Measurements from ENCODE around the gene ATG2A.

The ATG2A gene

GRCh38 chr11:64924910-64925284, 7.9 kb upstream of the ATG2A start:
- no peak for DNase-seq (ENCODE audit: low spot score)

GRCh38 chr11:64923944-64924909, 7.2 kb upstream of the ATG2A start, which contains the start of gene PPP2R5B:
PPP2R5B (plus strand) TSS chr11:64924689; CDS start chr11:64925735, 1,046 bp downstream.
- DNase-seq (ENCODE audit: low spot score), result peak; percentile 92

GRCh38 chr11:64923151-64923661, 6.2 kb upstream of the ATG2A start:
- DNase-seq (ENCODE audit: low spot score), result no peak

- DNase-seq (ENCODE audit: low spot score), result no peak
Observed at GRCh38 chr11:64921384-64921783, 4.4 kb upstream of the ATG2A start.

GRCh38 chr11:64920124-64920523, 3.1 kb upstream of the ATG2A start:
- no peak for DNase-seq (ENCODE audit: low spot score)

GRCh38 chr11:64919627-64920026, 2.6 kb upstream of the ATG2A start:
- DNase-seq (ENCODE audit: low spot score), result no peak

- DNase-seq (ENCODE audit: low spot score), result no peak
Observed at GRCh38 chr11:64918017-64918416, 1.0 kb upstream of the ATG2A start.

GRCh38 chr11:64917663-64917995, 620 bp upstream of the ATG2A start:
- no peak for DNase-seq (ENCODE audit: low spot score)

- peak; percentile 31 for DNase-seq (ENCODE audit: low spot score)
Observed at GRCh38 chr11:64916040-64916774, 802 bp downstream of the ATG2A start.

GRCh38 chr11:64915376-64915887, 1.6 kb downstream of the ATG2A start:
- DNase-seq (ENCODE audit: low spot score), result no peak

- no peak for DNase-seq (ENCODE audit: low spot score)
Observed at GRCh38 chr11:64914123-64914522, 2.9 kb downstream of the ATG2A start.

- no peak for DNase-seq (ENCODE audit: low spot score)
Observed at GRCh38 chr11:64913171-64913727, 3.8 kb downstream of the ATG2A start.

- DNase-seq (ENCODE audit: low spot score), result no peak
Observed at GRCh38 chr11:64911689-64912088, 5.3 kb downstream of the ATG2A start.

- DNase-seq (ENCODE audit: low spot score), result no peak
Observed at GRCh38 chr11:64911142-64911541, 5.9 kb downstream of the ATG2A start.

- DNase-seq (ENCODE audit: low spot score), result no peak
Observed at GRCh38 chr11:64910451-64911093, 6.4 kb downstream of the ATG2A start.

GRCh38 chr11:64909653-64910343, 7.2 kb downstream of the ATG2A start:
- DNase-seq (ENCODE audit: low spot score), result no peak

GRCh38 chr11:64908766-64909165, 8.2 kb downstream of the ATG2A start:
- DNase-seq (ENCODE audit: low spot score), result no peak

- no peak for DNase-seq (ENCODE audit: low spot score)
Observed at GRCh38 chr11:64906314-64906635, 10.7 kb downstream of the ATG2A start.

GRCh38 chr11:64905516-64906313, 11.3 kb downstream of the ATG2A start:
- DNase-seq (ENCODE audit: low spot score), result no peak

- no peak for DNase-seq (ENCODE audit: low spot score)
Observed at GRCh38 chr11:64903291-64903833, 13.6 kb downstream of the ATG2A start.
